Liver (tissue), 9 donors: Measurements from ENCODE around the gene RPS6KA5. TPM values are rescaled to one million over a fixed set of nuclear protein-coding genes. Genes with fewer than 3 reads are reported as not detected.

Experiments used
- DNase-seq: peaks from one replicate; pipeline ENCODE4 v3.0.0-alpha.2; 2017; ENCODE audit warnings: low spot score
- H3K27ac ChIP-seq, 2 donors: one replicate each; pipeline ENCODE4 v1.7.0; 2013; ENCODE audit warnings: inconsistent platforms in 2 of 2, low read length in 2 of 2, control low read depth in 1 of 2, low read depth in 1 of 2, mild to moderate bottlenecking in 1 of 2
- H3K27me3 ChIP-seq, 4 donors: one replicate each; pipeline versions ENCODE4 v1.6.1 to v1.7.0; 2013; ENCODE audit warnings: low read length in 3 of 4, inconsistent platforms in 1 of 4, mild to moderate bottlenecking in 1 of 4, moderate library complexity in 1 of 4; ENCODE audit not compliant: control insufficient read depth in 4 of 4, insufficient read depth in 4 of 4
- H3K36me3 ChIP-seq, 4 donors: one replicate each; pipeline versions ENCODE4 v1.6.1 to v1.7.0; 2013; ENCODE audit warnings: low read length in 3 of 4, mild to moderate bottlenecking in 3 of 4, low read depth in 1 of 4, moderate library complexity in 1 of 4; ENCODE audit not compliant: control insufficient read depth in 4 of 4, insufficient read depth in 3 of 4
- H3K4me1 ChIP-seq, 4 donors: one replicate each; pipeline versions ENCODE4 v1.6.1 to v1.7.0; 2013; ENCODE audit warnings: low read length in 3 of 4, mild to moderate bottlenecking in 3 of 4, moderate library complexity in 1 of 4; ENCODE audit not compliant: control insufficient read depth in 4 of 4, insufficient read depth in 4 of 4
- H3K4me3 ChIP-seq, 3 donors: one replicate each; pipeline versions ENCODE4 v1.6.1 to v1.7.0; 2013; ENCODE audit warnings: low read length in 3 of 3, control low read depth in 1 of 3, low read depth in 1 of 3, mild to moderate bottlenecking in 1 of 3
- H3K9ac ChIP-seq, 2 donors: one replicate each; pipeline ENCODE4 v1.7.0; 2013; ENCODE audit warnings: low read length in 2 of 2, mild to moderate bottlenecking in 2 of 2, moderate library complexity in 2 of 2, control low read depth in 1 of 2, low read depth in 1 of 2
- H3K9me3 ChIP-seq, 4 donors: one replicate each; pipeline versions ENCODE4 v1.6.1 to v1.7.0; 2013; ENCODE audit warnings: low read length in 3 of 4; ENCODE audit not compliant: control insufficient read depth in 4 of 4
- EGR1 ChIP-seq, 2 donors: IDR thresholded peaks; 2 replicates each; pipeline ENCODE4 v1.6.1; 2016 to 2018; ENCODE audit warnings: antibody characterized with exemption in 2 of 2, low read depth in 2 of 2
- FOXA1 ChIP-seq: IDR thresholded peaks from 2 replicates; pipeline ENCODE4 v1.6.1; 2016; ENCODE audit warnings: antibody characterized with exemption
- FOXA2 ChIP-seq: IDR thresholded peaks from 2 replicates; pipeline ENCODE4 v1.6.1; 2016; ENCODE audit warnings: antibody characterized with exemption
- GABPA ChIP-seq, 2 donors: IDR thresholded peaks in 1 of 2; conservative IDR thresholded peaks in 1 of 2; 2 replicates each; pipeline ENCODE4 v1.6.1; 2016; ENCODE audit warnings: antibody characterized with exemption in 2 of 2, mild to moderate bottlenecking in 1 of 2, moderate library complexity in 1 of 2
- HNF4G ChIP-seq: IDR thresholded peaks from 2 replicates; pipeline ENCODE4 v1.6.1; 2016; ENCODE audit warnings: antibody characterized with exemption
- JUND ChIP-seq, 2 donors: IDR thresholded peaks; 2 replicates each; pipeline ENCODE4 v1.6.1; 2016; ENCODE audit warnings: antibody characterized with exemption in 2 of 2
- NR2F2 ChIP-seq: IDR thresholded peaks from 2 replicates; pipeline ENCODE4 v1.6.1; 2016; ENCODE audit warnings: antibody characterized with exemption
- REST ChIP-seq: IDR thresholded peaks from 2 replicates; pipeline ENCODE4 v1.6.1; 2016; ENCODE audit warnings: antibody characterized with exemption, mild to moderate bottlenecking
- SP1 ChIP-seq: IDR thresholded peaks from 2 replicates; pipeline ENCODE4 v1.6.1; 2018; ENCODE audit warnings: antibody characterized with exemption, mild to moderate bottlenecking
- YY1 ChIP-seq: IDR thresholded peaks from 2 replicates; pipeline ENCODE4 v1.6.1; 2016; ENCODE audit warnings: antibody characterized with exemption, mild to moderate bottlenecking
- WGBS: extraction: QIAGEN DNeasy Blood & Tissue Kit; methylation state at CpG from one replicate; pipeline ENCODE4 v1.1.7; 2013; 5-methylcytosine and 5-hydroxymethylcytosine counted together
- polyA plus RNA-seq, 2 donors: library from polyadenylated mRNA; stranded (reverse) in 1 of 2; unstranded in 1 of 2; fragments of 200-250 nt in 1 of 2; fragments of >200 nt in 1 of 2; fragmentation: Nextera tagmentation in 1 of 2; extraction: Ambion mirVana in 1 of 2; gene quantifications; one replicate each; pipeline versions ENCODE4 v1.2.1 to v1.2.3, GENCODE V29; 2013 to 2015
- total RNA-seq, 2 donors: library from RNA; depleted of rRNA; stranded (reverse); fragments of >200 nt; gene quantifications; one replicate each; pipeline ENCODE4 v1.2.3, GENCODE V29; 2014
- TF ChIP-seq, protein P1 (sequence below): IDR thresholded peaks from 2 replicates; pipeline ENCODE4 v1.6.1; 2016; ENCODE audit warnings: antibody characterized with exemption
- TF ChIP-seq, protein P2 (sequence below): IDR thresholded peaks from 2 replicates; pipeline ENCODE4 v1.6.1; 2016; ENCODE audit warnings: antibody characterized with exemption
- TF ChIP-seq, protein P3 (sequence below): IDR thresholded peaks from 2 replicates; pipeline ENCODE4 v1.6.1; 2016; ENCODE audit warnings: antibody characterized with exemption
- donor health status: healthy.
- donor health status: healthy.
- donor health status: healthy.
- donor health status: healthy.
- donor health status: healthy.

The RPS6KA5 gene
- total and polyA plus RNA-seq, 4 donors: 0.52 to 2.3 (median 1.3) TPM

GRCh38 chr14:90942511-90942910 lies 117.9 kb downstream of the RPS6KA5 start (continued):
- no peak for TF ChIP-seq REST
- TF ChIP-seq NR2F2: no peak
- TF ChIP-seq, protein P1, sequence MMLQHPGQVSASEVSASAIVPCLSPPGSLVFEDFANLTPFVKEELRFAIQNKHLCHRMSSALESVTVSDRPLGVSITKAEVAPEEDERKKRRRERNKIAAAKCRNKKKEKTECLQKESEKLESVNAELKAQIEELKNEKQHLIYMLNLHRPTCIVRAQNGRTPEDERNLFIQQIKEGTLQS: no peak
- no peak for TF ChIP-seq HNF4G
- no peak for TF ChIP-seq FOXA2
- no peak for TF ChIP-seq EGR1 (IDR thresholded peaks at IDR 0.05; ENCODE audit: low read depth in 2 of 2)

DNA sequence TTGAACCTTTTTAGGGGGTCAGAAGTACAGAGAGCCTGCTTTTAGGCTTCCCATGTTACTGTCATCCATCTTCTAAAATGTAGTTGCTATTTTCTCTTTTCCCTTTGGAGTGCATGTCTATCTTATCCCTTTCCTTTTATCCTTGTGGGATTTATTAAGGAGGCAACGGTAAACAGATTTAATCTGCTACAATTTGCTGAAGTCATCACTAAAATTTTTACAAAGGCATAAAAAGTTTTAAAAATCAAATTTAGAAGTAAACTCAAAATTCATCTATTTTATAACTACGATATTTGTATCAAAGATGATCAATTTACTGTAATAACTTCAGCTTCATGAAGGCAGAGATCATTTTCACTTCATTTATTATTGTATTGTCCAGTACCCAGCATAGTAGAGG lies 118.7 kb downstream of the RPS6KA5 start:
- H3K4me1 ChIP-seq: peaks cover 0 to 19% (median 16%) of the 10 kb centered on the region in 4 donors
- H3K9ac ChIP-seq: no peak overlapping the region
- H3K4me3 ChIP-seq: no peak overlapping the region
- TF ChIP-seq, protein P2, sequence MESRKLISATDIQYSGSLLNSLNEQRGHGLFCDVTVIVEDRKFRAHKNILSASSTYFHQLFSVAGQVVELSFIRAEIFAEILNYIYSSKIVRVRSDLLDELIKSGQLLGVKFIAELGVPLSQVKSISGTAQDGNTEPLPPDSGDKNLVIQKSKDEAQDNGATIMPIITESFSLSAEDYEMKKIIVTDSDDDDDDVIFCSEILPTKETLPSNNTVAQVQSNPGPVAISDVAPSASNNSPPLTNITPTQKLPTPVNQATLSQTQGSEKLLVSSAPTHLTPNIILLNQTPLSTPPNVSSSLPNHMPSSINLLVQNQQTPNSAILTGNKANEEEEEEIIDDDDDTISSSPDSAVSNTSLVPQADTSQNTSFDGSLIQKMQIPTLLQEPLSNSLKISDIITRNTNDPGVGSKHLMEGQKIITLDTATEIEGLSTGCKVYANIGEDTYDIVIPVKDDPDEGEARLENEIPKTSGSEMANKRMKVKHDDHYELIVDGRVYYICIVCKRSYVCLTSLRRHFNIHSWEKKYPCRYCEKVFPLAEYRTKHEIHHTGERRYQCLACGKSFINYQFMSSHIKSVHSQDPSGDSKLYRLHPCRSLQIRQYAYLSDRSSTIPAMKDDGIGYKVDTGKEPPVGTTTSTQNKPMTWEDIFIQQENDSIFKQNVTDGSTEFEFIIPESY: no peak
- TF ChIP-seq YY1 (no peak), JUND (IDR thresholded peaks at IDR 0.05) (no peak), FOXA2 (no peak), GABPA (IDR thresholded peaks at IDR 0.05 in 1 of 2, conservative IDR thresholded peaks at IDR 0.05 in 1 of 2) (no peak), NR2F2 (no peak), SP1 (no peak), FOXA1 (no peak), REST (no peak)
- TF ChIP-seq, protein P3, sequence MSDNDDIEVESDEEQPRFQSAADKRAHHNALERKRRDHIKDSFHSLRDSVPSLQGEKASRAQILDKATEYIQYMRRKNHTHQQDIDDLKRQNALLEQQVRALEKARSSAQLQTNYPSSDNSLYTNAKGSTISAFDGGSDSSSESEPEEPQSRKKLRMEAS: no peak
- TF ChIP-seq, protein P1: no peak
- H3K27me3 ChIP-seq: no peaks in the 10 kb centered on the region
- H3K27ac ChIP-seq: no peak overlapping the region
- 95% methylated on average over 2 of the region's 2 CpGs for WGBS
- H3K9me3 ChIP-seq: no peaks in the 10 kb centered on the region
- no peaks in the 10 kb centered on the region for H3K36me3 ChIP-seq
- no peak for DNase-seq
